GM11168 (cell line): ENCODE results near the gene DPP6.
"Not testable (repeated sequence)": the region's sequence is repeated elsewhere in the genome, so short reads cannot be mapped to it uniquely, and the experiment has no call there.

Source experiments
- in situ Hi-C: fragments of 300-500 bp; cut with MboI; formaldehyde crosslinking; loops from one replicate; pipeline ENCODE4 v1.12.0; 2022; ENCODE audit warnings: low sequenced_read_pairs; ENCODE audit not compliant: unreplicated experiment

The DPP6 gene

DNA sequence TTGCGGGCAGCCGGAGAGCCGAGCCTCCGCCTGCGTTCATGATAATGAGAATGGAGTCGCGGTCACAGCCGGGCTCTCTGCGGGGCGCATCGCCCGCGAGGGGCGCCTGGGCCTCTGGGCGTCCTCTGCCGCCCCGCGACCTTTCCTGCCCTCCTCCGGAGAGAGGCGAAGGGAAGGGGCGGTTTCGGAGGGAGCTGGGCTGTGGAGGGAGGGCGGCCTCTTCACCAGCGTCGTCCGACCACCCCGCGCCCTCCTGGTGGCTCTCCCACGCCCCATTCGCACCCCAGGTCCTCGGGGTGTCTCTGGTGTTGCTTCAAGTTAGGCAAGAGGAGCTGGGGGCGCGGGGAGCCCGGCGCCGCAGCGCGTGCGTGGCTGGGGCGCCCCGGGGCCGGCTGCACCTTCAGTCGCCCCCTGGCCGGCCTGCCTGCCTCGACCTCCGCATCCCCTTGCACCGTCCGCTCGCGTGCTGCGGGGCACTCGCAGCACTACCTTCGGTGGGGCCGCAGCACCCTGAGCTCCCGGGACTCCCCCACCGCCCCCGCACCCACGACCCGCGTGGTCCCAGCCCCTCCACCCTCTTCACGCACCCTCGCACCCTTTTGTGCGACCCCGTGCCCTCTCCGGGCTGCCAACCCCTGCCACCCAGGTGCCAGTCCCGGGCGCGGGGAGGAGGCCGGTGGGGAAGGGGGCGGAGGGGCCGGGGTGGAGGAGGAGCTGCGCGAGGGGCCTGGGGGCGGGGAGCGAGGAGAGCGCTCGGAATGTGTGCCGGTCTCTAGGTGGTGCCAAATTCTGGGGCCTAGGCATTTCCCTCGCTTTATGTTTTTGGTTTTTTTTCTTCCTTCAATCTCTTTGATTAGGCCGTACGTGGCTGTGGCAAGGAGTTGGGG lies at the start of gene DPP6:
Gene DPP6 (plus strand): TSS at position 756 of the 887 bp plus-strand sequence.
- in situ Hi-C loops, result not testable (repeated sequence)

DNA sequence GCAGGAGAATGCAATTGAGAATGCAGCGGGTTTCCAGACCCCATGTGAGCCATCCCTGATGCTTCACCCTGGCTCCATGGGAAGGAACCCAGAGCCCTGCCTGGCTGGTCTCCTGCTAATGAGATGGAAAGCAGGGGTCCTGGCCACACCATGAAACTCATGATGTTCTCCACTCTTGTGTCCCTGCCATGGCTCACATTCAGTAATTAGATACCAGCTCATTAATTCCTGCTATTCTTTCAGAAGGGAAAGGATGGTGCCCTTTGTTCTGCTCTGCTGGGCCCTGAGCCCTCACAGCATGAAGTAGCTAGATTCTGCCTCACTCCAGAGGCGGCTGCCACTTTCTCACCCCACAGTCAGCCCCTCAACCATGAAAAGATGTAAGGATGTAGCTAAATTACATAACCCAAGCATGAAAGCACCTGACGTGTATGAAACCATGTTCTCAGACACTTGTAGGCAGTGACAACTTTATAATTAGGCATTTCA lies 42.7 kb upstream of the DPP6 start:
- in situ Hi-C loops, result not testable (repeated sequence)

DNA sequence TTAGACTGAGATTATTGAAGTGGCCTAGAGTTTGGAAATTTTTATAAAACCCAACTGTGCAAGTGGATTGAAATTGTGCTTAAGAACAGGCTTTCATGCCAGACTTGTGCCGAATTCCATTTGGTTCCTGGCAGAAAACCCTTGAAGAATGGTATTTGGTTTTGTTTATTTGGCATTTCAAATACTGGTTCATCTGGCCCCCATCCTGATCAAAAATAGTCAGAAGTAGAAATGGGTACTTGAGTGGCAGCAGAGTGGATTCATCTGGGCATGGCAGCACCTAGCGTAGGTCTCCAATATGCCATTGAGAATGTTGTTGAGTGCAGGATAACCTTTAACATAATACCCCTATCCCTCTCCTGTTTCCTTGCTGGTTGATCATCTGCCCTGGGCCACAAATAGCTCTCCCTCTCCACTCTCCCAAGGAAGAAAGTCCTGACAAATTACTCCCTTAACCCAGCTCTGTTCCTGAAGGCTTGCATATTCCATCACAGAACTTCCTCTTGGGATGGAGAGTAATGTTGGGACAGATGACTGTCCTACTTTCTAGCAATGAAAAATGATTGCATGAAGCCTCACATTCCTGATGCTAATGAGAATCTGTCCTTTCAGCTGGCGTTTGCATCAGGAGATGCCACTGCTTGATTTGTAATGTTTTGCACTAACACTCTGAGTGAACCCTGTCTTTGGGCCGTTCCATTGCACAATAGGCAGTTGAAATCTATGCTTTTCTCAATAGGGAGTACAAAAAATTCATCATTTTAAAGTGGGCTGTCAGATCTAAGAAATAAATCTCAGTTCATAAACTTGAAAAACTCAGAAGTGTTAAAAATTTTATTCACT lies 41.3 kb upstream of the DPP6 start:
- in situ Hi-C loops, result not testable (repeated sequence)

DNA sequence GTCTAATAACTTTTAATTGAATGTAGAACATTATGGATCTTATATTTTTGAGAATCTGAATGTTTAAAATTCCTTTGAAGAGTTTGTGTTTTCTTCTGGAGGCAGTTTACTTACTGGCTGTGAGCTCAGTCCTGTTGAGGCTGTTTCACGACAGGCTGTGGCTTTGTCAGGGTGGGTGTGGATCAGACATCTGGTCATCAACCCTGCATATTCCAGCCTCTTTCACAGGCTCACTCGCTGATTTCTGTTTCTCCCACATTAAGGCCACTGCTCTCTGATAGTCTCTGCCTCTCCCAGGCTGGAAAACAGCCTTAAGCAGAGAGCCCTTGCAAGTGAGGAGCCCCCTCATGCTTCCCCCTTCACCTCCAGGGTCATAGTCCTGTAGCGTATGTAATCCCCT lies 39.4 kb upstream of the DPP6 start:
- in situ Hi-C loops, result not testable (repeated sequence)

DNA sequence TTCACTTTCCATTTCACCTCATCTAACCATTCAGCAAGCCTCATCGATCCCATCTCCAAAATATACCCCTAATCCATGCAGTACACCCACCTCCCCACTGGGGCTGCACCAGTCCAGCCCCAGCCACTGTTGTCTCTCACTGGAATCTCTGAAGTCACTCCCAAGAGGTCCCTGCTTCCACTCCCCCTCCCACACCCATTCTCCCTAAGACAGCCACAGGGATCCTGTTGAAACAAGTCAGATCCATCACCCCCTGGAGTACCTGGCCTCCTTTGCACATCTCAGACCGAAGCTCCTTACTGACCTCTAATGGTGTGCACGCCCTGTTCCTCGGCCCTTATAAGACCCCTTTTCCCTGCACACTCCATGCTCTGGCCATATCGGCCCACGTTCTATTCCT lies 36.6 kb upstream of the DPP6 start:
- in situ Hi-C loops, result not testable (repeated sequence)

DNA sequence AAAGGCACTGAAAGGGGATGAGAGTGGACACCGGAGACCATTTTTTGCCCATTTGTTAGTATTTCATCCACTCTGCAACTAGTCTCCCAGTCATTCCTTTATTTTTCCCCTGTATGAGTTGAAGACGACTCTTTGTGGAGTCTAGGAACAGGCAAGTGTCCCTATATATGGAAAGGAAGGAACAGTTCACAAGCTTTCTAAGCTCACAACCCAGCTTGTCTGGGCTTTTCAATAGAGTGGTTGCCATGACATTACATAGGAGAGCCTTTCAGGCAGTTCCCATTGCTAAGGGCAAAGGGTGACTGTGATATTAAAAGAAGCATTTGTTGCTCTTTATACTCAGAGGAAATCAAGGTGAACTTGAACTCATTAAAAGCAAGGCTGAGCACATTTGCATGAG lies 33.8 kb upstream of the DPP6 start:
- in situ Hi-C loops, result not testable (repeated sequence)

DNA sequence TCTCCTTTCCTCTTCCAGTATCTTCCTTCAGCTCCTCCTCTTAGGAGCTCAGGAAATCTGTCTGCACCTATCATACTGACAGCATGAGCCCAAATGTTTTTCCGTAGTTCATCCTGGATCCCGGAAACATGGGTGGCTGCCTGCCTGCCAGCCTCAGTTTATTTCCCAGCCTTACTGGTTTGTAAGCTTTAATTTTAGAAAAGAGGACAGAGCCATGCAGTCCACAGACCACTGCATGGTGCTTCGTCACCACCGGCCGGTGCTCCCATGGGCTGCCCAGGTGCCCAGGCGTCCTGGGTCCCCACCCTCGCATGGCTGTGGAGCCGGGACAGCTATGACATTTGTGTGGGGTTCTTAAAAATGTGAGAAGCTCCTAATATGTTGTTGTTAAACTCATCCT lies 24.4 kb upstream of the DPP6 start:
- in situ Hi-C loops, result not testable (repeated sequence)

DNA sequence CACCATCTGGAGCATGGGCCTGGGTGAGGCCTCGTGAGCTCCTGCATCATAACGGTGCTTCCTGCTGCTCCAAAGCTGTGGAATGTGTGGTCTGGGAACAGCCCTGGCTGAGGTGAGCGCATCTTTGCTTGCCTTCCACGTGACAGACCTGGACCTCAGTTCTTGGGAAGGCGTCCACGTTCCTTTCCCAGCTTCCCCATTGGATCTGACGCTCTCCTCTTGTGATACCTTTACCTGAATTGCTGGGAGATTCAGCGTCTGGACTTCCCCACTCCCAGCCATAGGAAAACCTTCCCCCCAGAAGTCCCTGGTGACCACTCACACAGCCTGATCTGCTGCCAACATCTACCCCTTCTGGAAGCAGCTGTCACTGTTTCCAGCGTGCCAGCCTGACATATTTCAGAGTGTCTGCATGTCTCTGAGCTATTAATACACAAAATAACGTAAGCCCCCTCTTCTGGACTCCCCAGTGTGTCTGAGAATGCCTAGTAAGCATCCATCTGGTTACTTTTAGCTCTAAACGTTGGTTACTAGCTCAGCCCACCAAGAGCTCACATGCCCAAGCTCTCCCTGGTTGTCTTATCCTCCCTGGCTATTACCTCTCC lies 21.6 kb upstream of the DPP6 start:
- in situ Hi-C loops, result not testable (repeated sequence)

DNA sequence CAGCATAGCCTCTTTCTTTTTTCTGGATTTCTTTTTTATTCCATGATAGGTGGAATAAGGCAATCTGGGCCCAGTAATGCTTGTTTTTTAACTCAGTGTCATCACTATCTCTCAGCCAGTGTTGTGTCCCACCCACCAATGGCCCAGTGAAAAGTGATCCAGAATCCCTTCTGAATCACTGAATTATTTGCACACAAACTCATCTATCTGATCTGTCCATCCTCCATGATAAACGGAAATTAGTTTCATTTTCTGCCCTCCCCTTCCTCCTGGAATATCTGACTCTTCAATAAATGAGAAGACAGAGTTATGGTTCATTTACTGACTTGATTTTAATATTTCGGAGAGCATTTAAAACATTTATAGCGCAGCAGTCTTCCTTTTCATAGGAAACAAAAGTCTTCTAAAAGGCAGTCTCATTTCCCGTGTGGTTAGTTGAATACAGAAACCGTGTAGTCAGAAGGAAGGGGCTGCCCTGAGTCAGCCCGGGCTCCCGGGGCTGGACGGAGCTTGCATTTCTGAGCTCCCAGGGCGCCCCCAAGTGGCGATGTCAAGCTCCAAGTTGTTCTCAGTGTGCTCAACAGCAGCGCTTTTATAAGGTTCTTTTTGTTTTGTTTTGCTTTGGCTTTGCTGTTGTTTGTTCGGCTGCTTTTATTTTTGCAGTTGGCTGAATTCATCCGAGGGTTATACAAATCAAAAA lies 12.6 kb upstream of the DPP6 start:
- in situ Hi-C loops, result not testable (repeated sequence)

DNA sequence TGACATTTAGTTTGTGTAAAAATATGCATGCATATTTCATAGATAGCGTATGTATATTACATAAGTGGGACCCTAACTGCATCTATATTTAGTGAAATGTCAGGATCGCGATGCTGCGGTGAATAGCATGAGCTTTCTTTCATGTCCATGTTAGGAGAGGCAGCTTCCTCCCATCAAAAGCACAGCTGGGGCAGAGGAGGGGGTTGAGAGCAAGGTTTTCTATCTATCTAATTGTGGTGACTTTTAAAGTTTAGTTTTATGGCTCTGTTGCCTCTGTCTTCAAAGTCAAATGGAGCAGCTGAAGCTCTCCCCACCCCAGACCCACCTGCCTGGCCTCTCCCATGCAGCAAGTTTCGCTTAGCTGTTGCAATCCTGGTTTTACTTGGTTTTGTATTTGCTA lies 1.8 kb upstream of the DPP6 start:
- in situ Hi-C loops, result not testable (repeated sequence)

DNA sequence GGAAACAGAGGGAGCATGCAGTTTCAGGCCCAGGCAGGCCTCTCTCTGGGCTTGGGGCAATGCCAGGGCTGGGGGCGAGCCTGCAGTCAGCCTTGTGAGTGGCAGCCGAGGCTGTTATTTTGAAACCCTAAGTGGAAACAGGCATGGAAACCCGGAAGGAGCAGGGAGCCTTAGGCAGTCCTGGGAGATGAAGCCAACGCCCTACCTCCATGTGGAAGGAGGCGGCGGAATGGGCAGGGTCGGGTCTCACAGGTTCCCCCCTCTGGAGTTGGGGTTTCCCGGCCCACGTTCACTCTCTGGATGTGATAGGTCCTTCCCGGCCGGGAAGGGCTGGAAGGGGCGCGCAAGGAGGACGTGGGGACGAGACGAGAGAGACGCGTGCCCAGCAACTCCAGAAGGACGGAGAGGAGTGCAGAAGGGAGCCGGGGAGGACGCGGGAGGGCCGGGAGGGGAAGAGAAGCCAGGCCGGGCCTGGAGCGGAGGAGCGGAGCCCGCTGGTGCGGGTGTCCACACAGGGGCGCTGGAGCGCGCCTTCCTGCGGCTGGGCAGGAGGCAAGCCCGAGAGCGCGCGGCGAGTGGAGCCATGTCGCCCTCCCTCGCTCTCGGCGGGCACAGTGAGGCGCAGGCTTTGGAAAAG lies 1.1 kb upstream of the DPP6 start:
- in situ Hi-C loops, result not testable (repeated sequence)

DNA sequence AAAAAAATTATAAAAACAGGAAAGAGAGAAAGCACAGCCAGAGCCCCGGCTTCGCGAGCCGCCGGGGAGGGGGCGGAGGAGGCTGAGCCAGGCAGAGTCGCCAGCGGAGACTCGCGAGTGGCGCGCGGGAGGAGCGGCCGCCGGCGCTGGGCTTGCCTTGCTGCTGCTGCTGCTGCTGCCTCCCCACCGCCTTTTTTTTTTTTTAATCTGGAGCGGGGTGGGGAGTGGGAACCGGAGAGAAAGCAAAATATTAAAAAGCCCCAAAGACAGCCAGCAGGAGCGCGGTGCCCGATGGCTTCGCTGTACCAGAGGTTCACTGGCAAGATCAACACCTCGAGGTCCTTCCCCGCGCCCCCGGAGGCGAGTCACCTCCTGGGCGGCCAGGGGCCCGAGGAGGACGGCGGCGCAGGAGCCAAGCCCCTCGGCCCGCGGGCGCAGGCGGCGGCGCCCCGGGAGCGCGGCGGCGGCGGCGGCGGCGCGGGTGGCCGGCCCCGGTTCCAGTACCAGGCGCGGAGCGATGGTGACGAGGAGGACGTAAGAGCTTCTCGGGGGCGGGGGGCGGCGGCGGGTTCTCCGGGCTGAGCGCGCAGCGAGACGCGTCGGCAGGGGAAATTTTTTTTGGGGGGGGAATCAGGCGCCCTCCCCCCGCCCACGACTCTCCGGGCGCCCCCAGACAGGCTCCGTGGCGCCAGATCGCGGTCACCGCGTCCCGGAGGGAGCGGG lies 493 bp downstream of the DPP6 start:
- in situ Hi-C loops, result not testable (repeated sequence)

DNA sequence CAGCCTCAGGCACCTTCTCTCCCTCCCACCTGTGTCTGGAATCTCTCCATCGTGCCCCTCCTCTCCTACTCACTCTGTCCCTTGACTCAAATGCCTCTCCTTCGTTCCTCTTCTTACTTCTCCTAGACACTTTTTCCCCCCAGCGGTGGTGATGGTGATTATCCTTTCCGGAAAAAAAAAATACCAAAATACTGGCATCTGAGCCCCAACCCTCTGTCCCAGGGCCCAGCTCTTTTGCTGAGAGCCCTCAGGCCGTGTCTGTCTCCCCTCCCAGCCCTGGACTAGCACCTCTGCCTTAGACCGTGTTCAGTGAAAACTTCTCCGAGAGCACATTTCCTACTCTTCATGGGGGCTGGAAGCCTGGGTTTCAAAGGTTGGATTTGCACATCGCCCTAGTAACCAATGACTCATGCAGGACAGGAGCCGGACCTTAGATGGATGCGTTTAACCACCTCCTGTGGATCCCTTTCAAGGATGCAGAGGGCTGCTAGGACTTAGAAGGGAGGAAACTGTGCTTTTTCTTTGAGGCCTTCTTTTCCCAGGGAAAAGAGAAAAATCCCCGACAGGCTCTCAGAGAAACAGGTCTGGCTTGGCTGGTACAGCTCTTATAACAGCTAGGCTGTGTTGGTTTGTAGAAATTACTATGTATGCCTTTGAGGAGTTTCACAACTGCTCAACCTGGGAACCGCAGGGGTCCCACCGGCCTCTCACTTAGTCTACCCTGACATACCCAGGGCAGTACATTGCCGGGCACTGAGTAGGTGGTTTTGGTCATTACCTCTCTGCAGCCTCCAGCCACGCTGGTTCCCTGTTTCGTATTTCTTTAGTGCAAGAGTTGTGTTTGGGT lies 1.5 kb downstream of the DPP6 start:
- in situ Hi-C loops, result not testable (repeated sequence)

DNA sequence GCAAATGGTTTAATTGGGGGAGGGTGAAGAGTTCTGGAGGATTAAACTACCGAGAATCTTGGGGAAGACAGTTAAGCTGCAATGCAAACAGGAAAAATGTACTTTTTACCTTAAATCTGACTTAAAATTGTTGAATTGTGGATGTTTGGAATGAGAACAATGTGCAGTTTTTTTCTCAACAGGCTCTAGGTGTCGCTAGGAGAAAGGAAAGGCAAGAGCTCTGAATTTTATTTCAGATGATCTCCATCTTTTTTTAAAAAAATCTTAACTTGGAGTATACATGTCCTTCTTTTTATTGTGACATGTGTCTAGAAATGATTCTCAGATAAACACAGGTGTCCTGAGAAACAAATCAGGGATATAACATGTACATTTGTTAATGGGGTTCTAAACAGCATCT lies 2.5 kb downstream of the DPP6 start:
- in situ Hi-C loops, result not testable (repeated sequence)

DNA sequence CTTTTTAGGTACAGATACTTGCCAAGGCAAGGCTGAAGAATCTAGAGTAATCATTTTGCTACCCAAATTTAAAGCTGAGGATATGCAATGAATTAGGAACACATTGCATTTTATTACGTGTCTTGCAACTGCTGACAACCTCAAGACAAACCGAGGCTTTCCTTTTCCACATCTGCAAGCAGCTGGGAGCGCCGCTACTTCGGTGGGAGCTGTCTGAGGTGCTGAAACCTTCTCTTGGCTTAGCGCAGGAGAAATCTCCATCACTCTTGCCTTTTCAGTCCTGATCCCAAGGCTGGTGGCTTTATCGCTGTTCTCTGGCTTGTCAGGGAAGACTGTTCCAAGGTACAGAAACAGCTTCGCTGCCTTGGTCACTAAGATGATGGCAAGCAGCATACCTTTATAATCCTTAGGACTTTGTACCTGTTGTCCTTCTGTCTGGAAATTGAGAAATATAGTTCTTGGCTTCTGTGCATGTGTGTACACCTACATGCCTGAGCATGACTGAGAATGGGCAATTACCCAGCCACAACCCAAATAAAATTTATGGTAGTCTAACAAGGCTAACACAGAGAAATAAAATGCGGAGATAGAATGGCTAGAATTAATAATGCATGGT lies 3.4 kb downstream of the DPP6 start:
- in situ Hi-C loops, result not testable (repeated sequence)

DNA sequence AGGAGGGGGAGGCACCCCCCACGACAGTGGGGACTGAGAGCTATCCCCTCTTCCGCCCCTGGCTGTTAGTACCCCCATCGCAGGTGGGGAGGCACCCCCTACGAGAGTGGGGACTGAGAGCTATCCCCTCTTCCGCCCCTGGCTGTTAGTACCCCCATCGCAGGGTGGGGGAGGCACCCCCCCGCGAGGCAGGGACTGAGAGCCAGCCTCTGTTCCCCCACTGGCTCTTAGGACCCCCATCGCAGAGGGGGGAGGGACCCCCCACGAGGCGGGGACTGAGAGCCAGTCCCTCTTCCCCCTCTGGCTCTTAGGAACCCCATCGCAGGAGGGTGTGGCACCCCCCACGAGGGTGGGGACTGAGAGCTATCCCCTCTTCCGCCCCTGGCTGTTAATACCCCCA lies 6.6 kb downstream of the DPP6 start:
- in situ Hi-C loops, result not testable (repeated sequence)

DNA sequence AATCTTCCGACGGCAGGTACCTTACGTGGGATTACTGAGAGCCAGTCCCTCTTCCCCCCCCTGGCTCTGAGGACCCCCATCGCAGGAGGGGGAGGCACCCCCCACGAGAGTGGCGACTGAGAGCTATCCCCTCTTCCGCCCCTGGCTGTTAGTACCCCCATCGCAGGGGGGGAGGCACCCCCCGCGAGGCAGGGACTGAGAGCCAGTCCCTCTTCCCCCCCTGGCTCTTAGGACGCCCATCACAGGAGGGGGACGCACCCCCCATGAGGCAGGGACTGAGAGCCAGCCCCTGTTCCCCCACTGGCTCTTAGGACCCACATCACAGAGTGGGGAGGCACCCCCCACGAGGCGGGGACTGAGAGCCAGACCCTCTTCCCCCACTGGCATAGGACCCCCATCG lies 8.4 kb downstream of the DPP6 start:
- in situ Hi-C loops, result not testable (repeated sequence)

DNA sequence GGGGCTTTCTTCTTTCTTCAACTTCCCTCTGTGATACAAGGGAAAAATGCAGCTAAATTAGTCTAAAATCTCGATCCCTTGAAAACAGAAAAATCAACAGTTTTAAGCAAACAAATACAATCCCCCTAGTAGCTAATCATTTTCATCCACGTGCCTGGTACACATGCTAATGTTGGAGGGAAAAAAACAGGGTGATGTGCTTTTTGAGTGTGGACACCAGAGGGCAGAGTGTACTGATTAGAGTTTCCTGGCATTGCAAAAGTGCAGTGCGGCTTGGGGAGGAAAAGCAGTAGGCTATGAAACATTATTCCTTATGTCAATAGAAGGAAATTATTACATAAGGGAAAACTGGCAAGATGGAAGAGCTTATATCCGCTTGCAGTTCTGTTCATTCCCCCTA lies 19.6 kb downstream of the DPP6 start:
- in situ Hi-C loops, result not testable (repeated sequence)
